ENCODE data around the gene ADAMTS20.
A peak's percentile ranks its signal among the peaks of the same experiment; 100 is the strongest.
"Not testable (repeated sequence)": the region's sequence is repeated elsewhere in the genome, so short reads cannot be mapped to it uniquely, and the experiment has no call there.

Gene ADAMTS20

GRCh38 chr12:43352001-43352400 lies 200.0 kb downstream of the ADAMTS20 start:
- no peak for DNase-seq (ENCODE audit: extremely low read depth, low read depth)
- no peak for TF ChIP-seq CTCF (IDR thresholded peaks at IDR 0.05; ENCODE audit: low read depth, low read length, missing control alignments)
- no peak overlapping the region for H3K4me3 ChIP-seq (replicated peaks; ENCODE audit: low read depth, low read length)

- no peak for DNase-seq (ENCODE audit: extremely low read depth, low read depth)
- H3K4me3 ChIP-seq (replicated peaks; ENCODE audit: low read depth, low read length), result no peak overlapping the region
These were observed 202.1 kb downstream of the ADAMTS20 start for GRCh38 chr12:43349863-43350262.

GRCh38 chr12:43348221-43348620 lies 203.8 kb downstream of the ADAMTS20 start:
- no peak overlapping the region for H3K4me3 ChIP-seq (replicated peaks; ENCODE audit: low read depth, low read length)
- DNase-seq (ENCODE audit: extremely low read depth, low read depth), result no peak
- TF ChIP-seq CTCF (IDR thresholded peaks at IDR 0.05; ENCODE audit: low read depth, low read length, missing control alignments), result no peak

More at GRCh38 chr12:43349863-43350262, 202.1 kb downstream of the ADAMTS20 start:
- TF ChIP-seq CTCF (IDR thresholded peaks at IDR 0.05; ENCODE audit: low read depth, low read length, missing control alignments), result peak; percentile 25

- no peak overlapping the region for H3K4me3 ChIP-seq (replicated peaks; ENCODE audit: low read depth, low read length)
- no peak for TF ChIP-seq CTCF (IDR thresholded peaks at IDR 0.05; ENCODE audit: low read depth, low read length, missing control alignments)
- DNase-seq (ENCODE audit: extremely low read depth, low read depth), result no peak
These were observed 205.0 kb downstream of the ADAMTS20 start for GRCh38 chr12:43347026-43347425.

- no peak for TF ChIP-seq CTCF (IDR thresholded peaks at IDR 0.05; ENCODE audit: low read depth, low read length, missing control alignments)
- no peak for DNase-seq (ENCODE audit: extremely low read depth, low read depth)
- no peak overlapping the region for H3K4me3 ChIP-seq (replicated peaks; ENCODE audit: low read depth, low read length)
These were observed 207.0 kb downstream of the ADAMTS20 start for GRCh38 chr12:43345023-43345422.

- H3K4me3 ChIP-seq (replicated peaks; ENCODE audit: low read depth, low read length); DNase-seq (ENCODE audit: extremely low read depth, low read depth): not testable (repeated sequence)
These were observed 210.2 kb downstream of the ADAMTS20 start for GRCh38 chr12:43341785-43342313.

GRCh38 chr12:43338848-43339526 lies 213.0 kb downstream of the ADAMTS20 start:
- no peak overlapping the region for H3K4me3 ChIP-seq (replicated peaks; ENCODE audit: low read depth, low read length)
- peak; percentile 60 for TF ChIP-seq CTCF (IDR thresholded peaks at IDR 0.05; ENCODE audit: low read depth, low read length, missing control alignments)
- DNase-seq (ENCODE audit: extremely low read depth, low read depth), result peak; percentile 44
